Smooth muscle cell (in vitro differentiated cells): Measurements from ENCODE around the gene KIF19. TPM values are rescaled to one million over a fixed set of nuclear protein-coding genes. Genes with fewer than 3 reads are reported as not detected.

Experiments
- DNase-seq: peaks from one replicate; lab custom pipeline; 2025; ENCODE audit not compliant: unreplicated experiment; lab: John Stamatoyannopoulos, UW
- H2AFZ ChIP-seq: fragments of 200-600 bp; sonication (generic); 2 replicates; pipeline ENCODE4 v1.6.0; 2016; ENCODE audit warnings: antibody characterized with exemption, low read depth, mild to moderate bottlenecking
- H3F3A ChIP-seq: fragments of 200-600 bp; sonication (generic); 2 replicates; pipeline ENCODE4 v1.6.0; 2017; ENCODE audit warnings: antibody characterized with exemption, low read depth
- H3K27ac ChIP-seq: fragments of 200-600 bp; sonication (generic); 2 replicates; pipeline ENCODE4 v1.5.1; 2016; ENCODE audit warnings: low read depth, mild to moderate bottlenecking
- H3K27me3 ChIP-seq: fragments of 200-600 bp; sonication (generic); 2 replicates; pipeline ENCODE4 v1.6.1; 2016; ENCODE audit warnings: low read depth, mild to moderate bottlenecking
- H3K36me3 ChIP-seq: fragments of 200-600 bp; sonication (generic); 2 replicates; pipeline ENCODE4 v1.5.1; 2016; ENCODE audit warnings: low read depth
- H3K4me1 ChIP-seq: fragments of 200-600 bp; sonication (generic); 2 replicates; pipeline ENCODE4 v1.5.1; 2016; ENCODE audit warnings: low read depth
- H3K4me2 ChIP-seq: fragments of 200-600 bp; sonication (generic); 2 replicates; pipeline ENCODE4 v1.6.0; 2016; ENCODE audit warnings: mild to moderate bottlenecking
- H3K4me3 ChIP-seq: fragments of 200-600 bp; sonication (generic); 2 replicates; pipeline ENCODE4 v1.5.1; 2016; ENCODE audit warnings: mild to moderate bottlenecking
- H3K79me2 ChIP-seq: fragments of 200-600 bp; sonication (generic); 2 replicates; pipeline ENCODE4 v1.6.0; 2016; ENCODE audit warnings: low read depth, mild to moderate bottlenecking
- H3K9ac ChIP-seq: fragments of 200-600 bp; sonication (generic); 2 replicates; pipeline ENCODE4 v1.6.0; 2016; ENCODE audit warnings: low read depth
- H3K9me3 ChIP-seq: fragments of 200-600 bp; sonication (generic); replicated peaks from 2 replicates; pipeline ENCODE4 v1.5.1; 2016; ENCODE audit warnings: low read depth
- H4K20me1 ChIP-seq: fragments of 200-600 bp; sonication (generic); 2 replicates; pipeline ENCODE4 v1.6.0; 2016; ENCODE audit warnings: low read depth
- WGBS: methylation state at CpG from one replicate; pipeline ENCODE4 v1.1.7; 2016; ENCODE audit warnings: low lambda C conversion rate; 5-methylcytosine and 5-hydroxymethylcytosine counted together
- polyA plus RNA-seq: library from polyadenylated mRNA; unstranded; fragments of >200 nt; fragmentation: Nextera tagmentation; extraction: Ambion mirVana; gene quantifications from 2 replicates; pipeline ENCODE4 v1.2.1, GENCODE V29; 2016
- total RNA-seq: library from RNA; depleted of rRNA; stranded (reverse); fragments of >200 nt; gene quantifications from 2 replicates; pipeline ENCODE4 v1.2.3, GENCODE V29; 2014
- TF ChIP-seq, protein P1 (sequence below): fragments of 200-600 bp; sonication (generic); IDR thresholded peaks from 2 replicates; pipeline ENCODE4 v1.5.1; 2017; ENCODE audit warnings: borderline replicate concordance, mild to moderate bottlenecking, antibody characterized with exemption; ENCODE audit not compliant: insufficient read depth, poor library complexity, severe bottlenecking

Gene KIF19
- total and polyA plus RNA-seq, 2 experiments from 2014 or later, result not detected

DNA sequence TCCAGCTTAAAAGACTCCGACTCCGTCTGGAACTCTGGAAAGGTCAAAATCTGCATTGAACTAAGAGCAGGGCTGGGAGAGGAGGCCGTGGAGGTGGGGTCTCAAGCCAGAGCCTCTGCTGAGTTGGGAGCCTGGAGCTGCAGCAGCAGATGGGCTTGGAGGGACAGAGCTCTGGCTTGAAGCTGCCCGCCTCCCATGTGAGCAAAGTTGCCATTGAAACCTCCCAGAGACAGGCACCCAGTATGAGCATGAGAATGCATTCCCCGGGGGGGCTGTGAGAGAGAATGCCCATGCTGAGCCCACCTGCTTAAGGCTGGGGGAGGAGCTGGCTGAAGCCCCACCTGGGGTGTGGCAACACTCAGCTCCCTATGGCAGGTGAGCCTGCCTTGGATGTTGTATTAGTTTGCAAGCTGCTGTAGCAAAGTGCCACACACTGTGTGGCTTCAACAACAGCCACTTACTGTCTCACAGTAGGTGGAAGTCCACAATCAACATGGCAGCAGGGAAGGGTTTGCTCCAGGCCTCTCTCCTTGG lies 9.6 kb downstream of the KIF19 start:
- 84% methylated on average over 5 of the region's 5 CpGs for WGBS
- no peaks in the 10 kb centered on the region for H3K79me2 ChIP-seq
- no peaks in the 10 kb centered on the region for H3K4me1 ChIP-seq
- H3K27me3 ChIP-seq, result peaks cover 13% of the 10 kb centered on the region
- no peak overlapping the region for H3K27ac ChIP-seq
- H3K36me3 ChIP-seq, result no peaks in the 10 kb centered on the region
- no peak for DNase-seq
- TF ChIP-seq, protein P1, sequence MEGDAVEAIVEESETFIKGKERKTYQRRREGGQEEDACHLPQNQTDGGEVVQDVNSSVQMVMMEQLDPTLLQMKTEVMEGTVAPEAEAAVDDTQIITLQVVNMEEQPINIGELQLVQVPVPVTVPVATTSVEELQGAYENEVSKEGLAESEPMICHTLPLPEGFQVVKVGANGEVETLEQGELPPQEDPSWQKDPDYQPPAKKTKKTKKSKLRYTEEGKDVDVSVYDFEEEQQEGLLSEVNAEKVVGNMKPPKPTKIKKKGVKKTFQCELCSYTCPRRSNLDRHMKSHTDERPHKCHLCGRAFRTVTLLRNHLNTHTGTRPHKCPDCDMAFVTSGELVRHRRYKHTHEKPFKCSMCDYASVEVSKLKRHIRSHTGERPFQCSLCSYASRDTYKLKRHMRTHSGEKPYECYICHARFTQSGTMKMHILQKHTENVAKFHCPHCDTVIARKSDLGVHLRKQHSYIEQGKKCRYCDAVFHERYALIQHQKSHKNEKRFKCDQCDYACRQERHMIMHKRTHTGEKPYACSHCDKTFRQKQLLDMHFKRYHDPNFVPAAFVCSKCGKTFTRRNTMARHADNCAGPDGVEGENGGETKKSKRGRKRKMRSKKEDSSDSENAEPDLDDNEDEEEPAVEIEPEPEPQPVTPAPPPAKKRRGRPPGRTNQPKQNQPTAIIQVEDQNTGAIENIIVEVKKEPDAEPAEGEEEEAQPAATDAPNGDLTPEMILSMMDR, result no peak
- H3K9me3 ChIP-seq, result no peaks in the 10 kb centered on the region
- no peak overlapping the region for H3K4me2 ChIP-seq
- no peak overlapping the region for H3K9ac ChIP-seq
- no peaks in the 10 kb centered on the region for H3F3A ChIP-seq
- H4K20me1 ChIP-seq, result no peaks in the 10 kb centered on the region
- H2AFZ ChIP-seq, result no peak overlapping the region
- H3K4me3 ChIP-seq, result no peak overlapping the region

DNA sequence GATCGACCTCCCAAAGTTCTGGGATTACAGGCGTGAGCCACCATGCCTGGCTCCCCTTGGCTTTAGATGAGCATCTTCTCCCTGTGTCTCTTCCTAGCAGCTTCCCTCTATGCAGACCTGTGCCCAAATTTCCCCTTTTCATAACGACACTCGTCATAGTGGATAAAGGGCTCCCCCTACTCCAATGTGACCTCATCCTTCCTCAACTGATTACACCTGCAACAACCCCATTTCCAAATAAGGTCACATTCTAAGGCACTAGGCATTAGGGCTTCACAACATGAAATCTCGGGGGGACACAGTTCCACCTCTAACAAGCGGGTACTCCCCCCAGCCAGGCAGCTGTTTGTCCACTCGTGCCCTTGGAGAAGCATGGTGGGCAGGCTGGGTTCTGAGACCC lies 10.3 kb downstream of the KIF19 start:
- no peak for DNase-seq
- no peaks in the 10 kb centered on the region for H3K36me3 ChIP-seq
- H4K20me1 ChIP-seq, result no peaks in the 10 kb centered on the region
- no peak overlapping the region for H3K9ac ChIP-seq
- TF ChIP-seq, protein P1, result no peak
- H3K27me3 ChIP-seq, result peaks cover 13% of the 10 kb centered on the region
- no peaks in the 10 kb centered on the region for H3F3A ChIP-seq
- no peaks in the 10 kb centered on the region for H3K4me1 ChIP-seq
- WGBS, result 87% methylated on average over 7 of the region's 7 CpGs
- H3K4me3 ChIP-seq, result no peak overlapping the region
- H3K79me2 ChIP-seq, result no peaks in the 10 kb centered on the region
- no peaks in the 10 kb centered on the region for H3K9me3 ChIP-seq
- no peak overlapping the region for H2AFZ ChIP-seq
- H3K27ac ChIP-seq, result no peak overlapping the region
- H3K4me2 ChIP-seq, result no peak overlapping the region

DNA sequence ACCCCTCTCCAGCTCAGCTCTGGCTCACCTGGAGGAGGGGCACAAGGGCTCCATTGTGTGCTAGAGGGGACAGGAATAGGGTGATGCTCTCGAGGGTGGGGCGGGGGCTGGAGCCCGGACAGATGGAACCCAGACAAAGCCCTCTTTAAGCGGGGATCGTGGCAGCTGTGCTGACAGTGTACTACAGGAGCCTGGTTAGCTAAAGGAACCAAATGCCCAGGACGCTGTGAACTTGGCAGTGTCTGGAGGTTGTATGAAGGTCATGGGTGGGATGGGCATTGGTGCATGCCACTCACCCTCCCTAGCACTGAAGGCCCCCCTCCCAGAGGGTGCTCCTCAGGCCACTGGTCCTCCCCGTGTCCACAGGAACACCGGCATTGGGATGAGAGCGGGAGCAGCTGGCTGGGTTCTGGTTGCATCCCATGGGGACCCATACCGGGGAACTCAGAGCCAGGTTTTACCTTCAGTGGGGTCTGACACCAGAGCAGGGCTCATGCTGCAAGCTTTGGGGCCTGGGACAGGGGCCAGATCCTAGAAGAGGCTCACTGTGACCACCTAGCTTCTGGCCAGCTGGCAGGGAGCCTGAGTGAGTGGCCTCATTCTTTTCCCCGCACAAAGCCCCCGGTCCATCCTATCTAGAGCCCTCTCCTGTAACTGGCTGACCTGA lies 11.9 kb downstream of the KIF19 start:
- 88% methylated on average over 12 of the region's 12 CpGs for WGBS
- TF ChIP-seq, protein P1, result no peak
- H3K27me3 ChIP-seq, result peaks cover 9% of the 10 kb centered on the region

DNA sequence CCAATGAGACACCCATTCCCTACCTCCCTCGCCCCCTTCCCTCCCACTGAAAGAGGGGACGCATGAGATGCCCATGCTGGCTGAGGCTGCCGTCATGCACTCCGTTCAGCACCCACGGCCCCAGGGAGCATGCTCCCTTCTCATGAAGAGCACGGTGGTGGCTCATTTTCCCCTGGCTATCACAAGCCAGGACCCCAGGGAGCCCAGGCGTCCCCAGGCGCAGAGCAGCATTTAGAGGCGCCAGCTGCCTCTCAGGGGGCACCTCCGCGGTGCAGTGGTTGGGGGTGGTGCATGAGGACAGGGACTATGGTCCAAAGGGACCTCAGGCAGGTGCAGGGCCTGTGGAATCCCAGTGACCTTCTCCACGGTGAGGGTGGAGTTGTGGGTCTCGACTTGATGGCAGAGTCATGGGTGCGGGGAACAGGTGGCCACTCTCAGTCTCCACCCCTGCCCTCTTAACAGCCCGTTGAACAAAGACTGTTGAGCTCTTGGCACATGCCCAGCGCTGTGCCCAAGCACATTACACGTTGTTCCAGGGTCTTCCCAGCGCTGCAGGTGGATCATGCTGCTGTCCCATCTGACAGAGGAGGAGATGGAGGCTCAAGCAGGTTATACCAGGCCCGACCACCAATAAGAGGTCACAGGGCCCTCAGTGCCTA lies 13.6 kb downstream of the KIF19 start:
- no peaks in the 10 kb centered on the region for H3K36me3 ChIP-seq
- TF ChIP-seq, protein P1, result no peak
- no peaks in the 10 kb centered on the region for H4K20me1 ChIP-seq
- H3K4me3 ChIP-seq, result no peak overlapping the region
- no peaks in the 10 kb centered on the region for H3K79me2 ChIP-seq
- H3K4me1 ChIP-seq, result no peaks in the 10 kb centered on the region
- H3K9me3 ChIP-seq, result no peaks in the 10 kb centered on the region
- H3K27me3 ChIP-seq, result peaks cover 15% of the 10 kb centered on the region
- no peak overlapping the region for H3K27ac ChIP-seq
- DNase-seq, result no peak
- H2AFZ ChIP-seq, result no peak overlapping the region
- H3K9ac ChIP-seq, result no peak overlapping the region
- no peak overlapping the region for H3K4me2 ChIP-seq
- H3F3A ChIP-seq, result no peaks in the 10 kb centered on the region
- 84% methylated on average over 18 of the region's 19 CpGs for WGBS

More for the DNA sequence above, 11.9 kb downstream of the KIF19 start:
- Histone ChIP-seq H3K4me1 (no peaks in the 10 kb centered on the region), H3F3A (no peaks in the 10 kb centered on the region), H3K4me3 (no peak overlapping the region), H3K9me3 (no peaks in the 10 kb centered on the region), H4K20me1 (no peaks in the 10 kb centered on the region), H3K27ac (no peak overlapping the region), H2AFZ (no peak overlapping the region), H3K36me3 (no peaks in the 10 kb centered on the region), H3K4me2 (no peak overlapping the region), H3K9ac (no peak overlapping the region), H3K79me2 (no peaks in the 10 kb centered on the region)
- DNase-seq, result no peak
